HEK293 (cell line): ENCODE data around the gene TRAPPC8.

Experiments
- CTCF ChIP-seq: fragments of 450-650 bp; formaldehyde crosslinking; IDR thresholded peaks from 2 replicates; pipeline ENCODE4 v1.5.1; 2016; ENCODE audit warnings: missing biosample characterization, missing genetic modification characterization
- HOXA7 ChIP-seq: sonication (generic); formaldehyde crosslinking; IDR thresholded peaks from 2 replicates; pipeline ENCODE4 v1.8.1; 2022; ENCODE audit warnings: missing genetic modification reagents, borderline replicate concordance
- KLF16 ChIP-seq: fragments of 450-650 bp; formaldehyde crosslinking; IDR thresholded peaks from 2 replicates; pipeline ENCODE4 v1.5.1; 2017; ENCODE audit warnings: missing biosample characterization, missing genetic modification characterization
- REST ChIP-seq: fragments of 450-650 bp; formaldehyde crosslinking; IDR thresholded peaks from 2 replicates; pipeline ENCODE4 v1.5.1; 2016; ENCODE audit warnings: missing biosample characterization, missing genetic modification characterization
- YY1 ChIP-seq: fragments of 450-650 bp; formaldehyde crosslinking; IDR thresholded peaks from 2 replicates; pipeline ENCODE4 v1.5.1; 2018; ENCODE audit warnings: missing biosample characterization, missing genetic modification characterization
- ZBTB20 ChIP-seq: fragments of 450-650 bp; formaldehyde crosslinking; IDR thresholded peaks from 2 replicates; pipeline ENCODE4 v1.5.1; 2016; ENCODE audit warnings: missing biosample characterization, missing genetic modification characterization
- ZFP41 ChIP-seq: fragments of 450-650 bp; formaldehyde crosslinking; IDR thresholded peaks from 2 replicates; pipeline ENCODE4 v1.5.1; 2016; ENCODE audit warnings: missing biosample characterization, missing genetic modification characterization, borderline replicate concordance
- ZNF560 ChIP-seq: fragments of 450-650 bp; formaldehyde crosslinking; IDR thresholded peaks from 2 replicates; pipeline ENCODE4 v1.5.1; 2017; ENCODE audit warnings: missing biosample characterization, missing genetic modification characterization, borderline replicate concordance

- no peak for TF ChIP-seq CTCF (tag by site-specific recombination)
- TF ChIP-seq ZNF560 (tag by site-specific recombination) = no peak
- TF ChIP-seq HOXA7 (CRISPR knock-in tag) = no peak
- TF ChIP-seq ZFP41 (tag by site-specific recombination) = no peak
- no peak for TF ChIP-seq KLF16 (tag by site-specific recombination)
- no peak for TF ChIP-seq REST
- no peak for TF ChIP-seq YY1 (tag by site-specific recombination)
- no peak for TF ChIP-seq ZBTB20 (tag by site-specific recombination)
Measured at GRCh38 chr18:31978616-31979015, 35.7 kb upstream of the TRAPPC8 start.
